ENCODE data around the gene SFSWAP. TPM values are rescaled to one million over a fixed set of nuclear protein-coding genes. Genes with fewer than 3 reads are reported as not detected.

Gene SFSWAP
- total RNA-seq, 1 experiment from 2014 or later: 48.1 TPM

DNA sequence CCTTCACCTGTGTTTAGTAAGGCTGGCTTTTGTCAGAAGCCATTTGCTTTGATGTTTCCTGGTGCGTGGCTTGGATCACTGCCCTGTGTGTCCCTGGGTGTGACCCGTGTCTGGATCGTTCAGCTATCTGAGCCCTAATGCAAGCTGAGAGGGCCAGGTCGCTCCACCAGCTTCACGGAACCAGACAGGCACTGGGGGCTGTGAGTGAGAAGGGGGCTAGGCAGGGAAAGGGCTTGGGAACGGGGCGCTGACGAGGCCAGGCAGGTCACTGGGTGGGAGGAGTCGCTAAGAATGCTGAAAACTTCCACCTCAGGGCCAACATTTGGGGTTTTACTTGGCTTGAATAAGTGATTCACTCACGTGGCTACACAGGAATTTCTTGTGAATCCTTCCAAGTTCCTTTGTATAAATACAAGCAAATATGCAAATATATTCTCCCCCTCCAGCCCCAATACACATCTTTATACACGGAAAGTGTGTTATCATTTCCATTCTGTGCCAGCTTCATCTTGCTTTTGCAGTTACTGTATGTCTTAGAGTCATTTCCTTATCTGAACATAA, 93.2 kb downstream of the SFSWAP start:
- no peaks in the 10 kb centered on the region for H3K23me2 ChIP-seq (ENCODE audit: insufficient read length, low read depth, low read length, poor library complexity, severe bottlenecking)
- no peak overlapping the region for H3T11ph ChIP-seq (ENCODE audit: low read length)
- H3K27me3 ChIP-seq (ENCODE audit: insufficient read depth, low read length): no peaks in the 10 kb centered on the region
- H3K23ac ChIP-seq (ENCODE audit: insufficient read length, low read depth, low read length): no peak overlapping the region
- no peak for DNase-seq
- no peak overlapping the region for H4K5ac ChIP-seq (ENCODE audit: insufficient read length, low read depth, low read length)
- no peak overlapping the region for H2BK20ac ChIP-seq (ENCODE audit: low read depth, low read length, poor library complexity, severe bottlenecking)
- no peak overlapping the region for H3K4me2 ChIP-seq (ENCODE audit: insufficient read depth, insufficient read length, low read length)
- no peaks in the 10 kb centered on the region for H3K79me2 ChIP-seq (ENCODE audit: insufficient read depth, low read length)
- H3K4ac ChIP-seq (ENCODE audit: low read depth, low read length): no peak overlapping the region
- H3K27ac ChIP-seq (ENCODE audit: insufficient read length, low read depth, low read length): no peak overlapping the region
- H2AK5ac ChIP-seq (ENCODE audit: insufficient read length, low read length): peak overlapping the region; percentile 17
- no peak overlapping the region for H2BK5ac ChIP-seq (ENCODE audit: insufficient read length, low read length)
- no peak overlapping the region for H3K18ac ChIP-seq (ENCODE audit: insufficient read length, low read depth, low read length)
- WGBS (ENCODE audit: extremely low coverage, insufficient read length, low lambda C conversion rate): no CpG with 5 or more reads among the region's 11 CpGs
- H3K36me3 Mint-ChIP-seq (ENCODE audit: insufficient read depth in 1 of 3, low read depth in 3 of 3): peaks cover 17 to 29% (median 28%) of the 10 kb centered on the region in 3 experiments
- H3K4me3 Mint-ChIP-seq: no peak overlapping the region
- H3K9ac ChIP-seq (ENCODE audit: extremely low read depth, insufficient read length, low read length): no peak overlapping the region
- no peaks in the 10 kb centered on the region for H3K9me3 ChIP-seq (ENCODE audit: control insufficient read depth, low read depth, low read length)
- H3K27ac Mint-ChIP-seq: peak overlapping the region; percentile 48 to 88 (median 57); a peak in 3 of 7 replicates
- no peak overlapping the region for H3K56ac ChIP-seq (ENCODE audit: insufficient read length, low read depth, low read length)
- peaks cover 0 to 3% of the 10 kb centered on the region in 2 experiments; a peak in 1 of 4 replicates for H3K4me1 Mint-ChIP-seq
- no peak overlapping the region for H4K8ac ChIP-seq (replicated peaks; ENCODE audit: insufficient read length, low read depth, low read length)
- no peak overlapping the region for H2AFZ ChIP-seq (ENCODE audit: low read length)
- H2BK12ac ChIP-seq (ENCODE audit: insufficient read length, low read depth, low read length): no peak overlapping the region
- H3K14ac ChIP-seq (ENCODE audit: insufficient read depth, low read length): no peak overlapping the region
- H3K27me3 Mint-ChIP-seq (ENCODE audit: low read depth): no peaks in the 10 kb centered on the region
- no peak for TF ChIP-seq CTCF (conservative IDR thresholded peaks at IDR 0.05)
- H2BK15ac ChIP-seq (ENCODE audit: low read depth, low read length): no peak overlapping the region
- H4K20me1 ChIP-seq (ENCODE audit: control insufficient read depth, insufficient read depth, insufficient read length): no peaks in the 10 kb centered on the region
- no peaks in the 10 kb centered on the region for H3K9me3 Mint-ChIP-seq
- H3K4me1 ChIP-seq (ENCODE audit: insufficient read depth, low read length): no peaks in the 10 kb centered on the region
- H2BK120ac ChIP-seq (ENCODE audit: low read depth, low read length, poor library complexity, severe bottlenecking): no peak overlapping the region
- no peak overlapping the region for H4K91ac ChIP-seq (ENCODE audit: insufficient read length, low read depth, low read length)
- no peaks in the 10 kb centered on the region for H3K79me1 ChIP-seq (ENCODE audit: insufficient read depth, low read depth, low read length, poor library complexity, severe bottlenecking)

Data from H9 (cell line).